Measurements from ENCODE around the gene NHERF2. TPM values are rescaled to one million over a fixed set of nuclear protein-coding genes. Genes with fewer than 3 reads are reported as not detected.

Gene NHERF2
- total and polyA plus RNA-seq, 3 donors from 2014 or later: 50.6 to 59.9 (median 54.1) TPM

DNA sequence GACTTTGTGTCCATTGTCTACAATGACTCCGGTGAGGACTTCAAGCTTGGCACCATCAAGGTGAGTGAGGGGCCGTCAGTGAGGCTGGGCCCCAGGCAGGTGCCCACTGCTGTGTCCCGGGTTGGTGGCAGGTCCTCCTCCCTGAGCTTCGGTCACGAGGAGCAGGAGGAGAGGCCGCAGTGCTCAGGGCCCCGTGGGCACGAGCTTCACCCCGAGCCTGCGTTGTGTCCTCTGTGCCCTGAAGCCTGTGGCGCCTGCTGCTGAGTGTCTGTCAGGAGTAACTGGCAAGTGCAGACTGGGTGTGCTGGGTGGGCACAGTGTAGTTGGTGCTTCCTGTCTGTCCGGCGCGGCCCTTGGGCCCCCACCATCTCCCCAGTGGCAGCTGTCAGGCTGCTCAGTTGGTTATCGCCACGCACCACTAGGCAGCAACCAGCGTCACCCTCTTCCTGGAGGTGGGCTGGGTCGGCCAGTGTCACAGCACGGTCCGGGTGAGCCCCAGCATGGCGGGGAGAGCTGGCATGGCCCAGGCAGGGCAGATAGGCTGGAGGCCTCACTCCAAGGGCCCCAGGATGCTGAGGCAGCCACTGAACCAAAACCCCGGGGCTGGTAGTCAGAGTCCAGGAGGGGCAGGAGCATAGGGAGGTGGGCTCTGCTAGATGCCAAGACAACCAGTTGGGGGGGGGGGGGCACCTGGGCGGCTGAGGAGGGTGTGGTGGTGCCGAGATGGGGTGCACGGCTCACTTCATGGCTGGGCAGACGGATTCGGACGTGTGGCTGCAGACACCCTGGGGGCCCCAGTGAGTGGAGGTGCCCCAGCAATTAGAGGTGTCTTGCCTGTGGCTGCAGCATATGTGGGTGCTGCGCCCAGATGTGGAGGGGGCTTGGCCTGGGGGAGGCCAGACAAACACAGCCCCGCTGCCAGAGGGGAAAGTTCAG, 60.4 kb downstream of the NHERF2 start:
- Histone ChIP-seq H3K27me3 (no peaks in the 10 kb centered on the region), H3K9me3 (no peaks in the 10 kb centered on the region), H3K36me3 (ENCODE audit: low read depth, missing control alignments) (no peaks in the 10 kb centered on the region), H3K4me3 (no peak overlapping the region), H3K27ac (no peak overlapping the region), H3K4me1 (peaks cover 3% of the 10 kb centered on the region)
- DNase-seq: no peak
- no peak for TF ChIP-seq POLR2A (IDR thresholded peaks at IDR 0.05)
- TF ChIP-seq, protein P1, sequence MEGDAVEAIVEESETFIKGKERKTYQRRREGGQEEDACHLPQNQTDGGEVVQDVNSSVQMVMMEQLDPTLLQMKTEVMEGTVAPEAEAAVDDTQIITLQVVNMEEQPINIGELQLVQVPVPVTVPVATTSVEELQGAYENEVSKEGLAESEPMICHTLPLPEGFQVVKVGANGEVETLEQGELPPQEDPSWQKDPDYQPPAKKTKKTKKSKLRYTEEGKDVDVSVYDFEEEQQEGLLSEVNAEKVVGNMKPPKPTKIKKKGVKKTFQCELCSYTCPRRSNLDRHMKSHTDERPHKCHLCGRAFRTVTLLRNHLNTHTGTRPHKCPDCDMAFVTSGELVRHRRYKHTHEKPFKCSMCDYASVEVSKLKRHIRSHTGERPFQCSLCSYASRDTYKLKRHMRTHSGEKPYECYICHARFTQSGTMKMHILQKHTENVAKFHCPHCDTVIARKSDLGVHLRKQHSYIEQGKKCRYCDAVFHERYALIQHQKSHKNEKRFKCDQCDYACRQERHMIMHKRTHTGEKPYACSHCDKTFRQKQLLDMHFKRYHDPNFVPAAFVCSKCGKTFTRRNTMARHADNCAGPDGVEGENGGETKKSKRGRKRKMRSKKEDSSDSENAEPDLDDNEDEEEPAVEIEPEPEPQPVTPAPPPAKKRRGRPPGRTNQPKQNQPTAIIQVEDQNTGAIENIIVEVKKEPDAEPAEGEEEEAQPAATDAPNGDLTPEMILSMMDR (IDR thresholded peaks at IDR 0.05): no peak
- 94 to 95% methylated on average over 10 to 24 of the region's 30 CpGs for WGBS, 2 donors
- intact Hi-C loops (cut with DNase I; ENCODE audit: low total_unique reads): loop anchor here (10.0 kb wide), 1 partner anchor 62 kb away; the partner anchor contains the start of gene NHERF2

GRCh38 chr16:2087748-2088631, 61.3 kb downstream of the NHERF2 start:
- no peak overlapping the region for H3K27ac ChIP-seq
- H3K36me3 ChIP-seq (ENCODE audit: low read depth, missing control alignments): no peaks in the 10 kb centered on the region
- H3K27me3 ChIP-seq: no peaks in the 10 kb centered on the region
- no peaks in the 10 kb centered on the region for H3K4me1 ChIP-seq
- H3K9me3 ChIP-seq: no peaks in the 10 kb centered on the region
- no peak overlapping the region for H3K4me3 ChIP-seq
- DNase-seq: no peak
- intact Hi-C loops (cut with DNase I; ENCODE audit: low total_unique reads): loop anchor here (10.0 kb wide), 1 partner anchor 63 kb away; the partner anchor contains the start of gene NHERF2
- TF ChIP-seq, protein P1 (IDR thresholded peaks at IDR 0.05): no peak
- TF ChIP-seq POLR2A (IDR thresholded peaks at IDR 0.05): no peak
- 86 to 93% methylated on average over 11 to 40 of the region's 41 CpGs for WGBS, 2 donors

Small RNA genes lying within 50 kb of the gene (small RNA-seq; reads per million reads assigned to genes)
- 0 reads per million in 2 donors for gene RN7SL219P

Other genes starting within 250 kb of the NHERF2 start
Only the 30 nearest of the 31 such genes appear.
- 10 to 100 TPM; 81.5 to 90.8 TPM for gene NUBP2, start 243.9 kb upstream of the NHERF2 start, total RNA-seq
- gene NUBP2, start 243.9 kb upstream of the NHERF2 start, polyA plus RNA-seq (ENCODE audit: insufficient read depth, low read depth, low replicate concordance): 49.8 TPM
- gene IGFALS, start 233.2 kb upstream of the NHERF2 start, total RNA-seq: 1 to 10 TPM; 3.2 to 6.7 TPM
- gene IGFALS, start 233.2 kb upstream of the NHERF2 start, polyA plus RNA-seq (ENCODE audit: insufficient read depth, low read depth, low replicate concordance): 0.38 TPM
- gene HAGH, start 200.1 kb upstream of the NHERF2 start, total RNA-seq: 100 to 1,000 TPM; 163 to 176 TPM
- 266 TPM for gene HAGH, start 200.1 kb upstream of the NHERF2 start, polyA plus RNA-seq (ENCODE audit: insufficient read depth, low read depth, low replicate concordance)
- gene FAHD1, start 199.7 kb upstream of the NHERF2 start, total RNA-seq: 10 to 100 TPM; 57.5 to 65.8 TPM
- gene FAHD1, start 199.7 kb upstream of the NHERF2 start, polyA plus RNA-seq (ENCODE audit: insufficient read depth, low read depth, low replicate concordance): 20.6 TPM
- 10 to 100 TPM; 34.6 to 53.9 TPM for gene MEIOB, start 154.7 kb upstream of the NHERF2 start, total RNA-seq
- 53.8 TPM for gene MEIOB, start 154.7 kb upstream of the NHERF2 start, polyA plus RNA-seq (ENCODE audit: insufficient read depth, low read depth, low replicate concordance)
- 1 to 10 TPM in 1 of 2 donors, under 1 TPM in 1; 0.94 to 1.6 TPM for gene HS3ST6, start 108.5 kb upstream of the NHERF2 start, total RNA-seq
- gene HS3ST6, start 108.5 kb upstream of the NHERF2 start, polyA plus RNA-seq (ENCODE audit: insufficient read depth, low read depth, low replicate concordance): 0.34 TPM
- 10 to 100 TPM; 17.5 to 19.8 TPM for gene MSRB1, start 83.7 kb upstream of the NHERF2 start, total RNA-seq
- 35.2 TPM for gene MSRB1, start 83.7 kb upstream of the NHERF2 start, polyA plus RNA-seq (ENCODE audit: insufficient read depth, low read depth, low replicate concordance)
- 1 to 10 TPM; 7.3 to 9.8 TPM for gene RPL3L, start 72.2 kb upstream of the NHERF2 start, total RNA-seq
- gene RPL3L, start 72.2 kb upstream of the NHERF2 start, polyA plus RNA-seq (ENCODE audit: insufficient read depth, low read depth, low replicate concordance): 10.4 TPM
- gene NDUFB10, start 67.4 kb upstream of the NHERF2 start, total RNA-seq: 100 to 1,000 TPM; 127 to 211 TPM
- gene NDUFB10, start 67.4 kb upstream of the NHERF2 start, polyA plus RNA-seq (ENCODE audit: insufficient read depth, low read depth, low replicate concordance): 186 TPM
- 1,000 to 10,000 TPM in 1 of 2 donors, 100 to 1,000 TPM in 1; 744 to 1,779 TPM for gene RPS2, start 62.1 kb upstream of the NHERF2 start, total RNA-seq
- gene RPS2, start 62.1 kb upstream of the NHERF2 start, polyA plus RNA-seq (ENCODE audit: insufficient read depth, low read depth, low replicate concordance): 1,272 TPM
- 100 to 1,000 TPM in 1 of 2 donors, 10 to 100 TPM in 1; 86.7 to 210 TPM for gene RNF151, start 60.0 kb upstream of the NHERF2 start, total RNA-seq
- 153 TPM for gene RNF151, start 60.0 kb upstream of the NHERF2 start, polyA plus RNA-seq (ENCODE audit: insufficient read depth, low read depth, low replicate concordance)
- 100 to 1,000 TPM in 1 of 2 donors, 10 to 100 TPM in 1; 83.4 to 109 TPM for gene TBL3, start 54.8 kb upstream of the NHERF2 start, total RNA-seq
- 77.1 TPM for gene TBL3, start 54.8 kb upstream of the NHERF2 start, polyA plus RNA-seq (ENCODE audit: insufficient read depth, low read depth, low replicate concordance)
- gene NOXO1, start 45.4 kb upstream of the NHERF2 start, total RNA-seq: 1 to 10 TPM; 4.8 to 7.6 TPM
- gene NOXO1, start 45.4 kb upstream of the NHERF2 start, polyA plus RNA-seq (ENCODE audit: insufficient read depth, low read depth, low replicate concordance): 3.7 TPM
- gene GFER, start 42.7 kb upstream of the NHERF2 start, total RNA-seq: 10 to 100 TPM; 25.7 to 25.8 TPM
- 40.0 TPM for gene GFER, start 42.7 kb upstream of the NHERF2 start, polyA plus RNA-seq (ENCODE audit: insufficient read depth, low read depth, low replicate concordance)
- gene SYNGR3, start 36.9 kb upstream of the NHERF2 start, total RNA-seq: 10 to 100 TPM; 20.9 to 33.5 TPM
- 10.0 TPM for gene SYNGR3, start 36.9 kb upstream of the NHERF2 start, polyA plus RNA-seq (ENCODE audit: insufficient read depth, low read depth, low replicate concordance)
- 10 to 100 TPM; 80.4 to 94.6 TPM for gene ZNF598, start 17.1 kb upstream of the NHERF2 start, total RNA-seq
- gene ZNF598, start 17.1 kb upstream of the NHERF2 start, polyA plus RNA-seq (ENCODE audit: insufficient read depth, low read depth, low replicate concordance): 46.3 TPM
- gene NPW, start 7.1 kb upstream of the NHERF2 start, total RNA-seq: 1 to 10 TPM; 7.3 to 8.2 TPM
- gene NPW, start 7.1 kb upstream of the NHERF2 start, polyA plus RNA-seq (ENCODE audit: insufficient read depth, low read depth, low replicate concordance): 3.9 TPM
- gene NTHL1, start 20.9 kb downstream of the NHERF2 start, total RNA-seq: 10 to 100 TPM; 24.6 to 35.6 TPM
- gene NTHL1, start 20.9 kb downstream of the NHERF2 start, polyA plus RNA-seq (ENCODE audit: insufficient read depth, low read depth, low replicate concordance): 18.0 TPM
- 100 to 1,000 TPM; 222 to 271 TPM for gene TSC2, start 21.1 kb downstream of the NHERF2 start, total RNA-seq
- gene TSC2, start 21.1 kb downstream of the NHERF2 start, polyA plus RNA-seq (ENCODE audit: insufficient read depth, low read depth, low replicate concordance): 136 TPM
- gene PKD1, start 109.0 kb downstream of the NHERF2 start, total RNA-seq: 100 to 1,000 TPM; 323 to 337 TPM
- gene PKD1, start 109.0 kb downstream of the NHERF2 start, polyA plus RNA-seq (ENCODE audit: insufficient read depth, low read depth, low replicate concordance): 83.4 TPM
- gene RAB26, start 121.7 kb downstream of the NHERF2 start, total RNA-seq: 1 to 10 TPM; 3.2 to 3.6 TPM
- 1.5 TPM for gene RAB26, start 121.7 kb downstream of the NHERF2 start, polyA plus RNA-seq (ENCODE audit: insufficient read depth, low read depth, low replicate concordance)
- 10 to 100 TPM; 36.0 to 46.1 TPM for gene TRAF7, start 128.9 kb downstream of the NHERF2 start, total RNA-seq
- 44.6 TPM for gene TRAF7, start 128.9 kb downstream of the NHERF2 start, polyA plus RNA-seq (ENCODE audit: insufficient read depth, low read depth, low replicate concordance)
- 100 to 1,000 TPM in 1 of 2 donors, 1 to 10 TPM in 1; 6.4 to 159 TPM for gene CASKIN1, start 169.7 kb downstream of the NHERF2 start, total RNA-seq
- 2.1 TPM for gene CASKIN1, start 169.7 kb downstream of the NHERF2 start, polyA plus RNA-seq (ENCODE audit: insufficient read depth, low read depth, low replicate concordance)
- gene MLST8, start 178.6 kb downstream of the NHERF2 start, total RNA-seq: 100 to 1,000 TPM in 1 of 2 donors, 10 to 100 TPM in 1; 95.4 to 113 TPM
- gene MLST8, start 178.6 kb downstream of the NHERF2 start, polyA plus RNA-seq (ENCODE audit: insufficient read depth, low read depth, low replicate concordance): 89.0 TPM
- 10 to 100 TPM; 37.8 to 66.5 TPM for gene BRICD5, start 184.0 kb downstream of the NHERF2 start, total RNA-seq
- 25.1 TPM for gene BRICD5, start 184.0 kb downstream of the NHERF2 start, polyA plus RNA-seq (ENCODE audit: insufficient read depth, low read depth, low replicate concordance)
- 100 to 1,000 TPM in 1 of 2 donors, 10 to 100 TPM in 1; 50.0 to 118 TPM for gene PGP, start 187.9 kb downstream of the NHERF2 start, total RNA-seq
- gene PGP, start 187.9 kb downstream of the NHERF2 start, polyA plus RNA-seq (ENCODE audit: insufficient read depth, low read depth, low replicate concordance): 56.3 TPM
- 10 to 100 TPM; 57.4 to 69.4 TPM for gene E4F1, start 196.7 kb downstream of the NHERF2 start, total RNA-seq
- gene E4F1, start 196.7 kb downstream of the NHERF2 start, polyA plus RNA-seq (ENCODE audit: insufficient read depth, low read depth, low replicate concordance): 20.0 TPM
- gene DNASE1L2, start 209.5 kb downstream of the NHERF2 start, total RNA-seq: 1 to 10 TPM; 2.5 to 3.5 TPM
- gene DNASE1L2, start 209.5 kb downstream of the NHERF2 start, polyA plus RNA-seq (ENCODE audit: insufficient read depth, low read depth, low replicate concordance): 1.1 TPM
- gene ECI1, start 224.7 kb downstream of the NHERF2 start, total RNA-seq: 10 to 100 TPM; 36.1 to 39.0 TPM
- gene ECI1, start 224.7 kb downstream of the NHERF2 start, polyA plus RNA-seq (ENCODE audit: insufficient read depth, low read depth, low replicate concordance): 25.5 TPM
- 100 to 1,000 TPM; 261 to 294 TPM for gene RNPS1, start 241.2 kb downstream of the NHERF2 start, total RNA-seq
- gene RNPS1, start 241.2 kb downstream of the NHERF2 start, polyA plus RNA-seq (ENCODE audit: insufficient read depth, low read depth, low replicate concordance): 197 TPM